GM10847 (cell line): ENCODE results near the gene FIGNL2.

ENCODE experiments used
- POLR2A ChIP-seq: IDR thresholded peaks from 2 replicates; pipeline ENCODE4 v1.6.1; 2011; ENCODE audit not compliant: insufficient read length; ENCODE audit errors: extremely low read depth

Gene FIGNL2

GRCh38 chr12:51833448-51834227 lies 14.9 kb downstream of the FIGNL2 start:
- no peak for TF ChIP-seq POLR2A

- TF ChIP-seq POLR2A: no peak
Observed at GRCh38 chr12:51832354-51833107, 16.0 kb downstream of the FIGNL2 start.

GRCh38 chr12:51829641-51830040 lies 18.9 kb downstream of the FIGNL2 start:
- TF ChIP-seq POLR2A: no peak

- no peak for TF ChIP-seq POLR2A
Observed at GRCh38 chr12:51829011-51829481, 19.5 kb downstream of the FIGNL2 start.

- TF ChIP-seq POLR2A: no peak
Observed at GRCh38 chr12:51827925-51828818, 20.3 kb downstream of the FIGNL2 start.

GRCh38 chr12:51826881-51827280 lies 21.6 kb downstream of the FIGNL2 start:
- TF ChIP-seq POLR2A: no peak

- TF ChIP-seq POLR2A: no peak
Observed at GRCh38 chr12:51825216-51825615, 23.3 kb downstream of the FIGNL2 start.

- TF ChIP-seq POLR2A: no peak
Observed at GRCh38 chr12:51823875-51824565, 24.5 kb downstream of the FIGNL2 start.

GRCh38 chr12:51822956-51823355 lies 25.6 kb downstream of the FIGNL2 start:
- no peak for TF ChIP-seq POLR2A

- TF ChIP-seq POLR2A: no peak
Observed at GRCh38 chr12:51822261-51822616, 26.3 kb downstream of the FIGNL2 start.

- TF ChIP-seq POLR2A: no peak
Observed at GRCh38 chr12:51821440-51822260, 26.9 kb downstream of the FIGNL2 start.

GRCh38 chr12:51820526-51821439 lies 27.7 kb downstream of the FIGNL2 start:
- TF ChIP-seq POLR2A: no peak
